OCI-LY1 (cell line): ENCODE measurements around the gene BICD1.

Source experiments
- H2AFZ ChIP-seq: fragments of 200-600 bp; sonication (generic), shearing (Covaris generic); 2 replicates; pipeline ENCODE4 v1.6.0; 2014; ENCODE audit warnings: antibody characterized with exemption, mild to moderate bottlenecking, low read length
- H3F3A ChIP-seq: fragments of 200-600 bp; sonication (generic), shearing (Covaris generic); 2 replicates; pipeline ENCODE4 v1.6.0; 2014; ENCODE audit warnings: mild to moderate bottlenecking, antibody characterized with exemption, low read length, moderate library complexity; ENCODE audit not compliant: insufficient read depth
- H3K27ac ChIP-seq: fragments of 200-600 bp; sonication (generic); 2 replicates; pipeline ENCODE4 v1.5.1; 2014; ENCODE audit warnings: low read length, mixed run types, mild to moderate bottlenecking, low read depth; ENCODE audit not compliant: poor library complexity, severe bottlenecking
- H3K27me3 ChIP-seq: fragments of 200-600 bp; sonication (generic); 2 replicates; pipeline ENCODE4 v1.6.0; 2014; ENCODE audit warnings: antibody characterized with exemption, mild to moderate bottlenecking, low read length, moderate library complexity; ENCODE audit not compliant: insufficient read depth
- H3K36me3 ChIP-seq: fragments of 200-600 bp; sonication (generic); 2 replicates; pipeline ENCODE4 v1.6.1; 2014; ENCODE audit warnings: mild to moderate bottlenecking, antibody characterized with exemption, low read length, moderate library complexity, mixed read lengths; ENCODE audit not compliant: insufficient read depth
- H3K4me1 ChIP-seq: fragments of 200-600 bp; sonication (generic); 2 replicates; pipeline ENCODE4 v1.5.1; 2014; ENCODE audit warnings: mild to moderate bottlenecking, low read length, moderate library complexity; ENCODE audit not compliant: insufficient read depth, severe bottlenecking
- H3K4me2 ChIP-seq: fragments of 200-600 bp; sonication (generic), shearing (Covaris generic); 2 replicates; pipeline ENCODE4 v1.6.1; 2014; ENCODE audit warnings: low read length
- H3K4me3 ChIP-seq: fragments of 200-600 bp; sonication (generic); 2 replicates; pipeline ENCODE4 v1.5.1; 2014; ENCODE audit warnings: low read length, low read depth, mild to moderate bottlenecking, mixed read lengths; ENCODE audit not compliant: poor library complexity, severe bottlenecking
- H3K79me2 ChIP-seq: fragments of 200-600 bp; shearing (Covaris generic); 2 replicates; pipeline ENCODE4 v1.6.1; 2016; ENCODE audit warnings: mixed run types, low read length, mixed read lengths; ENCODE audit not compliant: insufficient read depth
- H3K9ac ChIP-seq: fragments of 200-600 bp; sonication (generic), shearing (Covaris generic); 2 replicates; pipeline ENCODE4 v1.6.1; 2014; ENCODE audit warnings: mild to moderate bottlenecking, low read length, mixed read lengths
- H3K9me2 ChIP-seq: fragments of 200-600 bp; sonication (generic), shearing (Covaris generic); 2 replicates; pipeline ENCODE4 v1.6.1; 2014; ENCODE audit warnings: low read depth, mild to moderate bottlenecking, low read length, mixed read lengths
- H3K9me3 ChIP-seq: fragments of 200-600 bp; shearing (Covaris generic); 2 replicates; pipeline ENCODE4 v1.6.1; 2014; ENCODE audit warnings: low read length, mixed read lengths
- H4K20me1 ChIP-seq: fragments of 200-600 bp; sonication (generic), shearing (Covaris generic); 2 replicates; pipeline ENCODE4 v1.6.0; 2016; ENCODE audit warnings: mild to moderate bottlenecking, low read length; ENCODE audit not compliant: insufficient read depth
- EZH2 ChIP-seq: fragments of 200-600 bp; sonication (generic), shearing (Covaris generic); IDR thresholded peaks from 2 replicates; pipeline ENCODE4 v1.8.0; 2017; ENCODE audit warnings: borderline replicate concordance, mixed run types, mild to moderate bottlenecking, antibody characterized with exemption, low read length, moderate library complexity, mixed read lengths
- TF ChIP-seq, protein P1 (sequence below): fragments of 200-600 bp; sonication (generic), shearing (Covaris generic); IDR thresholded peaks from 2 replicates; pipeline ENCODE4 v1.5.1; 2017; ENCODE audit warnings: mild to moderate bottlenecking, antibody characterized with exemption, low read length, moderate library complexity, mixed read lengths

Gene BICD1

DNA sequence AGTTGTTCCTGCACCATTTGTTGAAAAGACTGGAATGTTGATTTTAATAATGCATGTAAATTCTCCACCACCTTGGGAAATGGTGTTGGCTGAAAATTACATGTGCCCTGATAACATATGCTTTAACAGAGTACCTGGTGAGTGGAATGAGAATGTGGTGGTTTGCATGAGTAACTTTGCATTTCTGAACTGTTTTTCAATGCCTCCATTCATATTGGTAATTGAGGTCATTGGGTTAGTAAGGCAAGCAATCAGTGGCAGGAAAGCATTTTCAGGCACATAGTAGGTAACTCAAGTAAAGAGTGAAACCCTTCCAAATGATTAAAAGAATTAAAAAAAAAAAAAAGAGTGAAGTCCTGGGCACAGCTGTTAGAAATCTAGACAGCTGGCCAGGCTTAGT, 32.2 kb upstream of the BICD1 start:
- Histone ChIP-seq H3K9me3 (no peaks in the 10 kb centered on the region), H3K36me3 (no peaks in the 10 kb centered on the region), H4K20me1 (no peaks in the 10 kb centered on the region), H3K4me2 (no peak overlapping the region), H3K27ac (no peak overlapping the region), H3K4me1 (no peaks in the 10 kb centered on the region), H3F3A (no peaks in the 10 kb centered on the region), H3K4me3 (no peak overlapping the region), H3K79me2 (no peaks in the 10 kb centered on the region), H2AFZ (no peak overlapping the region), H3K9ac (no peak overlapping the region), H3K9me2 (no peaks in the 10 kb centered on the region), H3K27me3 (no peaks in the 10 kb centered on the region)
- no peak for TF ChIP-seq EZH2
- TF ChIP-seq, protein P1, sequence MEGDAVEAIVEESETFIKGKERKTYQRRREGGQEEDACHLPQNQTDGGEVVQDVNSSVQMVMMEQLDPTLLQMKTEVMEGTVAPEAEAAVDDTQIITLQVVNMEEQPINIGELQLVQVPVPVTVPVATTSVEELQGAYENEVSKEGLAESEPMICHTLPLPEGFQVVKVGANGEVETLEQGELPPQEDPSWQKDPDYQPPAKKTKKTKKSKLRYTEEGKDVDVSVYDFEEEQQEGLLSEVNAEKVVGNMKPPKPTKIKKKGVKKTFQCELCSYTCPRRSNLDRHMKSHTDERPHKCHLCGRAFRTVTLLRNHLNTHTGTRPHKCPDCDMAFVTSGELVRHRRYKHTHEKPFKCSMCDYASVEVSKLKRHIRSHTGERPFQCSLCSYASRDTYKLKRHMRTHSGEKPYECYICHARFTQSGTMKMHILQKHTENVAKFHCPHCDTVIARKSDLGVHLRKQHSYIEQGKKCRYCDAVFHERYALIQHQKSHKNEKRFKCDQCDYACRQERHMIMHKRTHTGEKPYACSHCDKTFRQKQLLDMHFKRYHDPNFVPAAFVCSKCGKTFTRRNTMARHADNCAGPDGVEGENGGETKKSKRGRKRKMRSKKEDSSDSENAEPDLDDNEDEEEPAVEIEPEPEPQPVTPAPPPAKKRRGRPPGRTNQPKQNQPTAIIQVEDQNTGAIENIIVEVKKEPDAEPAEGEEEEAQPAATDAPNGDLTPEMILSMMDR, result no peak

DNA sequence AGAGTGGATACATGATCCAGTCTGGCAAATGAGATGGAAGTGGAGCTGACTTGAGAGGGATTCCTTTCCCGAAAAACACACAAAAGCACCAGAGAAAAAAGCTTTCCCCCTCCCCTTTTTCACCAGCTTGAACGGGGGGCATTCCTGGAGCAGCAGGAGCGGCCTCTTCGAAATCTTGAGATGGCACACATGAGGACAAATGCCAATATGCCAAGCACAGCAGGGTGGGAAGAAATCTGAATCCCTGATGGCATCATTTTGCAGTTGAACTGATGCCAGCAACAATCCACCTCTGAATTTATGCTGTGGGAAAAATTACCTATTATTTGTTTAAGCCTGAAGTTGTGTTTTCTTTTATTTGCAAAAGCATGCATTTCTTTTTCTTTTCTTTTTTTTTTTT, 29.7 kb upstream of the BICD1 start:
- Histone ChIP-seq H3K4me3 (no peak overlapping the region), H3K27ac (no peak overlapping the region), H4K20me1 (no peaks in the 10 kb centered on the region), H3K27me3 (no peaks in the 10 kb centered on the region), H3K4me1 (no peaks in the 10 kb centered on the region), H3K9me2 (no peaks in the 10 kb centered on the region), H3K9me3 (no peaks in the 10 kb centered on the region), H3K9ac (no peak overlapping the region), H3K4me2 (no peak overlapping the region), H3K79me2 (no peaks in the 10 kb centered on the region), H2AFZ (no peak overlapping the region), H3K36me3 (no peaks in the 10 kb centered on the region), H3F3A (no peaks in the 10 kb centered on the region)
- no peak for TF ChIP-seq EZH2
- TF ChIP-seq, protein P1, result no peak

DNA sequence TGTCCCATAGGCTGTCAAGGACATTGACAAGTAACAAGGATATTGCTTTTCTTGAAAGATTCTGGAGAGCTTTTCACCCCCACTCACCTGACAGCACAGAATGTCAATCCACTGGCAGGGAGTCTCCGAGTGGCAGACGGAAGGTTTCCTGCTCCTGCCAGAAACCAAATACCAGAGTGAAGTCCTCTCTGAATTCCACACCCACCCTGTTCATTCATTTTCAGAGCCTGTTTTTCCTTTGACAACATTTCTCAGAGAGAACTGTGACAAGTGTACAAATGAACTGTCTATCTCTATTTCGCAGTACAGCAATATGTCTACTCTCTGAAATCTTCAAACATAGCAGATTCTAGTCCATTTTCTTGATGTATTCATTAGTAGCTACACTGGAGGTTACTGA, 26.2 kb upstream of the BICD1 start:
- Histone ChIP-seq H3K9me3 (no peaks in the 10 kb centered on the region), H3F3A (no peaks in the 10 kb centered on the region), H4K20me1 (no peaks in the 10 kb centered on the region), H3K9me2 (no peaks in the 10 kb centered on the region), H3K4me2 (no peak overlapping the region), H3K27ac (no peak overlapping the region), H3K4me3 (no peak overlapping the region), H3K36me3 (no peaks in the 10 kb centered on the region), H3K4me1 (no peaks in the 10 kb centered on the region), H3K27me3 (no peaks in the 10 kb centered on the region), H3K79me2 (no peaks in the 10 kb centered on the region), H3K9ac (no peak overlapping the region), H2AFZ (no peak overlapping the region)
- TF ChIP-seq, protein P1, result no peak
- no peak for TF ChIP-seq EZH2
